CD4-positive, alpha-beta T cell treated with Interleukin-15 for 4 hours (primary cell): Measurements from ENCODE around the gene TMEM266.

Source experiments
- DNase-seq: peaks from one replicate; pipeline ENCODE4 v3.0.0-alpha.2; 2020; ENCODE audit warnings: low spot score

TMEM266 gene

DNA sequence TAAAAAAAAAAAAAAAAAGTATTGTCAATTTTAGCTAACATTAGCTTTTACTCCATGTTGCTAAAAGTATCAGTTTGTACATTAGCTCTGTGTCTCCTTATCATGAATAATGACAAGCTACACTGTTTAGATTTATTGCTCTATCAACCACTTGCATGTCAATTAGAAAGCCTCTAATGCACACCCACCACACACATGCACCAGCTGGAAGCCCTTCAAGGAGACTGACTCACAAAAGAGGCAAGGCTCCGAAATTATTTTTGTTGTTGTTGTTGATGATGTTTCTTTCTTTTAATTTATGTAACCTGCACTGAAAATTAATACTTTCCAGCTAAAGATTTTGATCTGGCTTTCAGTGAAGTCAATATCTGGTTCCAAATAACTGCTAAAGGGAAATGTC, 180.0 kb downstream of the TMEM266 start:
- no peak for DNase-seq

DNA sequence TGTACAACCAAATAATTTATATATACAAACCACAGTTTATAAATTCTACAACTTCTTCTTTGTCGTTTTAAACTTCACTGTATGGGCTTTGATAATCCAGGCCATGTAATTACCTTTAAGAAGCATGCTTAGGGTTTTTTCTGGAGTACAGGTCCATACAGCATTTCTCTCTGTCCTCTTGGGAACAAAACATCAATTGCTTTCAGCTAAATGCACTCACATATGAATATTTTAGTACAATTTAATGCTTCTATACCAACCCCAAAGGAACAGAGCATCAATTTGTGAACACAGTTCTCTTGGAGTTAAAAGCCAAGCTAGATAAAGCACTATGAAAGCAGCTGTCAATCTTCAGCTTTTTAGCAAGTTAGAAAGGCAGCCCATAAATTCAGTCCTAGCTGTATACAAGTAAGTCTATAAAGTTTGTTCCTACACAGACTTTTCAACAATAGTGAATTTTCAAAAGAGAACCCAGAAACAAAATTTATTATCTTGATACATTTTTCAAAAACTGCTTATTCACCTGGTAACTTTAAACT, 185.4 kb downstream of the TMEM266 start:
- DNase-seq, result no peak

- DNase-seq, result no peak
Observed at GRCh38 chr15:76251717-76252116, 191.9 kb downstream of the TMEM266 start.

GRCh38 chr15:76252249-76252648, 192.5 kb downstream of the TMEM266 start:
- DNase-seq, result no peak

GRCh38 chr15:76253691-76254473, 194.1 kb downstream of the TMEM266 start:
- DNase-seq, result no peak
